OCI-LY3 (cell line): Measurements from ENCODE around the gene MRC1.

ENCODE experiments used
- H2AFZ ChIP-seq: fragments of 200-600, 300-600 bp; shearing (Covaris generic); 2 replicates; pipeline ENCODE4 v1.6.0; 2014; ENCODE audit warnings: antibody characterized with exemption, low read depth, low read length
- H3K27ac ChIP-seq: fragments of 200-600, 300-600 bp; sonication (generic); 2 replicates; pipeline ENCODE4 v1.5.1; 2014; ENCODE audit warnings: mild to moderate bottlenecking, low read length, moderate library complexity, mixed read lengths
- H3K27me3 ChIP-seq: fragments of 200-600, 300-600 bp; sonication (generic); 2 replicates; pipeline ENCODE4 v1.6.1; 2014; ENCODE audit warnings: low read depth, low read length, mixed read lengths
- H3K36me3 ChIP-seq: fragments of 200-600, 300-600 bp; sonication (generic); replicated peaks from 2 replicates; pipeline ENCODE3; 2014; ENCODE audit warnings: low read depth, low read length, mixed read lengths
- H3K4me1 ChIP-seq: fragments of 300-600, 200-600 bp; sonication (generic); 2 replicates; pipeline ENCODE4 v1.6.1; 2014; ENCODE audit warnings: low read length, mixed read lengths
- H3K4me2 ChIP-seq: fragments of 200-600, 300-600 bp; sonication (generic); 2 replicates; pipeline ENCODE4 v1.6.1; 2014; ENCODE audit warnings: low read length, mixed read lengths
- H3K4me3 ChIP-seq: fragments of 300-600, 200-600 bp; sonication (generic); 2 replicates; pipeline ENCODE4 v1.5.1; 2014; ENCODE audit warnings: antibody characterized with exemption, mild to moderate bottlenecking, low read length, moderate library complexity
- H3K79me2 ChIP-seq: fragments of 300-600, 200-600 bp; shearing (Covaris generic); 2 replicates; pipeline ENCODE4 v1.6.1; 2014; ENCODE audit warnings: mild to moderate bottlenecking, low read length, mixed read lengths
- H3K9ac ChIP-seq: fragments of 300-600, 200-600 bp; shearing (Covaris generic); 2 replicates; pipeline ENCODE4 v1.6.0; 2014; ENCODE audit warnings: mild to moderate bottlenecking, low read length, moderate library complexity
- H3K9me3 ChIP-seq: fragments of 200-600, 300-600 bp; shearing (Covaris generic); 2 replicates; pipeline ENCODE4 v1.6.1; 2014; ENCODE audit warnings: low read length, mixed read lengths; ENCODE audit not compliant: insufficient read depth
- H4K20me1 ChIP-seq: fragments of 200-600, 300-600 bp; sonication (generic); 2 replicates; pipeline ENCODE4 v1.6.1; 2016; ENCODE audit warnings: low read length, mixed read lengths; ENCODE audit not compliant: insufficient read depth
- CTCF ChIP-seq: fragments of 200-600, 300-600 bp; sonication (generic); IDR thresholded peaks from 2 replicates; pipeline ENCODE4 v1.5.1; 2014; ENCODE audit warnings: antibody characterized with exemption, low read length, low read depth
- EZH2phosphoT487 ChIP-seq: fragments of 200-600 bp; shearing (Covaris generic); IDR thresholded peaks from 2 replicates; pipeline ENCODE4 v1.6.1; 2018; ENCODE audit warnings: antibody characterized with exemption, mixed run types, low read depth

The MRC1 gene

DNA sequence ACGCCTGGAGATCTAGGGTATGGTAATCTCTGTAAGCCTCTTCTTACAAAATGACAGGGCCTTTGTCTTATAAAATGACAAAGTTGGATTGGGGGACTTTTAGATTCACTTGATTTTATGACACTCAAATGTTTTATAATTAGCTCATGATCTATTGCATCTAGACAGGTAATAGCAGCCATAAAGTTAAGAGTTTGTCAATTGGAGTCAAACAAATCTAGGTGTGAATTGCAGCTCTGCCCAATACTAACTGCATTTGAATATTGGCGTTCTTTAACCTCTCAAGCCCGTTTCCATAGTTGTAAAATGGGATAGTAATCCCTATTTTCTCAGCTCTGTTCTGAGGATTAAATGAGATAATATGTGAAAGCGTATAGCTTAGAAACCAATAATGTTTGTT is 14.1 kb upstream of the MRC1 start:
- Histone ChIP-seq H3K4me3 (no peak overlapping the region), H3K9ac (no peak overlapping the region), H3K79me2 (no peaks in the 10 kb centered on the region)

DNA sequence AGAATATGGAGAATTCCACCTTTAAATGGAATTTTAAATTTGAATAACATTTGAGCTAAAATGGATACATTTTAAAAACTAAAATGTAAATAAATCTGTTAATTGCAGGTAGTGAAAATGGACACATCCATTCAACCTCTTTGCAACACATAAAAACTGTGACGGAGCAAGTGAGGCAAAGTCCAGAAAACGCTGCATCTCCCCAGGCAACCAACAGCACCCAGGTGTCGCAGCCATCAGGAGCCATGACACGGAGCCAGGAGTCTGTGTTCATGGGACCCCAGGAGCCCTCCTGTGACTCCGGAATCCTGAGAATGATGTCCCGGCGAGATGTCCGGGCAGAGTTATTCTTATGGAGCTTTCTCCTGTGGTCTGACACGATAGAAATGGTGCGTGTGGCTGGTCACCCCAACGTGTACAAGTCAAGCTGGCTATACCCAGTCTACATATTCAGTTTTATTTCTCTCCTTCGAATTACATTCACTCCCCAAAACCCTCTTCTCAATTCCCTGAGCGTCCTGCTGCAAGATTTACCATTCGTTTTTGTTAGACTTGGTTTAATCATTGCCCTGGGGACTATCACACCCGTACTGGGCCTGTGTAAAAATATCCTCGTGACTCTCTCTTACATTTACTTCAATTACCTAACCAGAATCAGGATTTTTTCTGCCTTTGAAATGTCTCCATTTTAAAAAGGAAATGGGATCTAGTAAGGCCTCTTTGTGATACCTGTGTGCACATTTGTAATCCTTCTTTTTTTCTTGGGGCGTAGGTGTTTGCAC is 13.1 kb upstream of the MRC1 start:
- no peak overlapping the region for H3K27ac ChIP-seq
- H3K9me3 ChIP-seq, result no peaks in the 10 kb centered on the region
- no peaks in the 10 kb centered on the region for H3K36me3 ChIP-seq
- TF ChIP-seq CTCF (no peak), EZH2phosphoT487 (no peak)
- H3K4me3 ChIP-seq, result no peak overlapping the region
- H3K4me1 ChIP-seq, result peaks cover 12% of the 10 kb centered on the region
- no peak overlapping the region for H3K9ac ChIP-seq
- no peaks in the 10 kb centered on the region for H3K27me3 ChIP-seq
- no peak overlapping the region for H2AFZ ChIP-seq
- H4K20me1 ChIP-seq, result no peaks in the 10 kb centered on the region
- no peaks in the 10 kb centered on the region for H3K79me2 ChIP-seq
- no peak overlapping the region for H3K4me2 ChIP-seq

More for the DNA sequence above, 14.1 kb upstream of the MRC1 start:
- Histone ChIP-seq H2AFZ (no peak overlapping the region), H3K27ac (no peak overlapping the region), H3K36me3 (no peaks in the 10 kb centered on the region), H3K27me3 (no peaks in the 10 kb centered on the region), H4K20me1 (no peaks in the 10 kb centered on the region), H3K4me1 (peaks cover 12% of the 10 kb centered on the region), H3K4me2 (no peak overlapping the region), H3K9me3 (no peaks in the 10 kb centered on the region)
- no peak for TF ChIP-seq CTCF
- no peak for TF ChIP-seq EZH2phosphoT487

GRCh38 chr10:17801507-17801906 is 7.6 kb upstream of the MRC1 start:
- Histone ChIP-seq H3K4me1 (peaks cover 15% of the 10 kb centered on the region), H3K27me3 (no peaks in the 10 kb centered on the region), H3K9me3 (no peaks in the 10 kb centered on the region), H4K20me1 (no peaks in the 10 kb centered on the region), H3K4me3 (no peak overlapping the region), H3K36me3 (no peaks in the 10 kb centered on the region), H2AFZ (no peak overlapping the region), H3K27ac (no peak overlapping the region), H3K9ac (no peak overlapping the region), H3K79me2 (no peaks in the 10 kb centered on the region), H3K4me2 (no peak overlapping the region)
- TF ChIP-seq EZH2phosphoT487 (no peak), CTCF (peak; percentile 34; the same call in 1 of the 2 replicates)

DNA sequence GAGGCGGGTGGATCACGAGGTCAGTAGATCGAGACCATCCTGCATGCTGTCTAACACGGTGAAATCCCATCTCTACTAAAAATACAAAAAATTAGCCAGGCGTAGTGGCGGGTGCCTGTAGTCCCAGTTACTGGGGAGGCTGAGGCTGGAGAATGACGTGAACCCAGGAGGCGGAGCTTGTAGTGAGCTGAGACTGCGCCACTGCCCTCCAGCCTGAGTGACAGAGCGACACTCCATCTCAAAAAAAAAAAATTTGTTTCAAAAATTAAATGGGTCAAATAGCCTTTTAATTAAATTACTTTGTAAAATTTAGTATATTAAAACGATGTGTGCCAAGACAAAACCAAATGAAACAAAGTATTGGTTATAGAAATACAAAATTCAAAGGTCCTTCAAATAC is 6.8 kb upstream of the MRC1 start:
- Histone ChIP-seq H2AFZ (no peak overlapping the region), H3K9ac (no peak overlapping the region), H3K4me2 (no peak overlapping the region), H3K9me3 (no peaks in the 10 kb centered on the region), H3K27ac (no peak overlapping the region), H3K79me2 (no peaks in the 10 kb centered on the region), H3K4me1 (peaks cover 16% of the 10 kb centered on the region), H3K27me3 (no peaks in the 10 kb centered on the region), H3K4me3 (no peak overlapping the region), H3K36me3 (no peaks in the 10 kb centered on the region), H4K20me1 (no peaks in the 10 kb centered on the region)
- TF ChIP-seq CTCF (no peak), EZH2phosphoT487 (no peak)
